ENCODE data around the gene NPBWR2.

Gene NPBWR2

DNA sequence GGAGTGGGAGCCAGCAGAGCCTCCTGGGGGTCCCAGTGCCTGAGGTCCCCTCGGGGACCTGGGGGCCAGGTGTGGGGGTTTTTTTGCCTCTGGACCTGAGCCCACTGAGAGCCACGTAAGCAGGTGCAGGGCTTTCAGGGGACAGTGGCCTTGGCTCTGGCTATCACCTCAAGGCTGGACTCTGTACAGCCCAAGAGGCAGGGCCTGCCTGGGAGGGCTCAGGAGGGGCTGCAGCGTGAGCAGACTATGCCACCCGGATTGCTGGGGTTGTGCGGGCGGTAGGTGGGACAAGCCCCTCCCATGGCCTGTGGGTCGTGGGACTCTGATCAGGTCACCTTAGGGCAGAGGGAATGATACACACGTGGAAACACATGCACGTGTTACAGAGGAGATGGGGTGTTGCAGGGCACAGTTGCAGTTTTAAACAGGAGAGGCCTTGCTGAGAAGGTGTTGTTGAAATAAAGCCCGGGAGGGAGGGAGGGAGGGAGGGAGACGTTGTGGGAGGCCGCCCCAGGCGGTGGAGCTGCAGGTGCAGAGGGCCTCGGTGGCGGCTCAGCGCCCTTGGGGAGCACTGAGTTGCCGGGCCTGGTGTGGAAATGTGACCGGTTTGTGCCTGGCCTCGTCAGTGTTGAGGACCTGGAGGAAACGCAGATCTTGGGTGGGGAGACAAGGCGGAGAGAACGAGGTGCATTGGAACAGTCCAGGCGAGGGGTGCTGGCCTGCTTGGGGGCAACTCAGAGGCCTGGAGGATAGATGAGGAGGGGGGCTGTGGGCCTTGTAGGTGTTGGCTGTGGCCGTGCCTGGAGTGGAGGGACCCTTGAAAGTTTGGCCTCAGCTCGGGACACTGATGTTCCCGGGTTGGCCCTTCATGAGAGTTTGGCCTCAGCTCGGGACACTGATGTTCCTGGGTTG lies 42.0 kb downstream of the NPBWR2 start:
- DNase-seq (ENCODE audit: low read depth in 1 of 2, low spot score in 1 of 2), result no peak
- Histone ChIP-seq H3K27ac (replicated peaks) (no peak overlapping the region), H3K4me3 (replicated peaks; ENCODE audit: insufficient read depth, low read length) (no peak overlapping the region), H3K27me3 (ENCODE audit: insufficient read depth, poor library complexity, severe bottlenecking) (no peaks in the 10 kb centered on the region)
- no peak for TF ChIP-seq GABPA (IDR thresholded peaks at IDR 0.05; ENCODE audit: low read depth)
- TF ChIP-seq, protein P1, sequence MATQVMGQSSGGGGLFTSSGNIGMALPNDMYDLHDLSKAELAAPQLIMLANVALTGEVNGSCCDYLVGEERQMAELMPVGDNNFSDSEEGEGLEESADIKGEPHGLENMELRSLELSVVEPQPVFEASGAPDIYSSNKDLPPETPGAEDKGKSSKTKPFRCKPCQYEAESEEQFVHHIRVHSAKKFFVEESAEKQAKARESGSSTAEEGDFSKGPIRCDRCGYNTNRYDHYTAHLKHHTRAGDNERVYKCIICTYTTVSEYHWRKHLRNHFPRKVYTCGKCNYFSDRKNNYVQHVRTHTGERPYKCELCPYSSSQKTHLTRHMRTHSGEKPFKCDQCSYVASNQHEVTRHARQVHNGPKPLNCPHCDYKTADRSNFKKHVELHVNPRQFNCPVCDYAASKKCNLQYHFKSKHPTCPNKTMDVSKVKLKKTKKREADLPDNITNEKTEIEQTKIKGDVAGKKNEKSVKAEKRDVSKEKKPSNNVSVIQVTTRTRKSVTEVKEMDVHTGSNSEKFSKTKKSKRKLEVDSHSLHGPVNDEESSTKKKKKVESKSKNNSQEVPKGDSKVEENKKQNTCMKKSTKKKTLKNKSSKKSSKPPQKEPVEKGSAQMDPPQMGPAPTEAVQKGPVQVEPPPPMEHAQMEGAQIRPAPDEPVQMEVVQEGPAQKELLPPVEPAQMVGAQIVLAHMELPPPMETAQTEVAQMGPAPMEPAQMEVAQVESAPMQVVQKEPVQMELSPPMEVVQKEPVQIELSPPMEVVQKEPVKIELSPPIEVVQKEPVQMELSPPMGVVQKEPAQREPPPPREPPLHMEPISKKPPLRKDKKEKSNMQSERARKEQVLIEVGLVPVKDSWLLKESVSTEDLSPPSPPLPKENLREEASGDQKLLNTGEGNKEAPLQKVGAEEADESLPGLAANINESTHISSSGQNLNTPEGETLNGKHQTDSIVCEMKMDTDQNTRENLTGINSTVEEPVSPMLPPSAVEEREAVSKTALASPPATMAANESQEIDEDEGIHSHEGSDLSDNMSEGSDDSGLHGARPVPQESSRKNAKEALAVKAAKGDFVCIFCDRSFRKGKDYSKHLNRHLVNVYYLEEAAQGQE (IDR thresholded peaks at IDR 0.05; ENCODE audit: insufficient replicate concordance, low read depth), result no peak
- no peak for TF ChIP-seq POLR2AphosphoS5 (IDR thresholded peaks at IDR 0.05; ENCODE audit: low read depth)
- TF ChIP-seq SPI1 (IDR thresholded peaks at IDR 0.05; ENCODE audit: borderline replicate concordance, low read depth), result no peak
- TF ChIP-seq, protein P2, sequence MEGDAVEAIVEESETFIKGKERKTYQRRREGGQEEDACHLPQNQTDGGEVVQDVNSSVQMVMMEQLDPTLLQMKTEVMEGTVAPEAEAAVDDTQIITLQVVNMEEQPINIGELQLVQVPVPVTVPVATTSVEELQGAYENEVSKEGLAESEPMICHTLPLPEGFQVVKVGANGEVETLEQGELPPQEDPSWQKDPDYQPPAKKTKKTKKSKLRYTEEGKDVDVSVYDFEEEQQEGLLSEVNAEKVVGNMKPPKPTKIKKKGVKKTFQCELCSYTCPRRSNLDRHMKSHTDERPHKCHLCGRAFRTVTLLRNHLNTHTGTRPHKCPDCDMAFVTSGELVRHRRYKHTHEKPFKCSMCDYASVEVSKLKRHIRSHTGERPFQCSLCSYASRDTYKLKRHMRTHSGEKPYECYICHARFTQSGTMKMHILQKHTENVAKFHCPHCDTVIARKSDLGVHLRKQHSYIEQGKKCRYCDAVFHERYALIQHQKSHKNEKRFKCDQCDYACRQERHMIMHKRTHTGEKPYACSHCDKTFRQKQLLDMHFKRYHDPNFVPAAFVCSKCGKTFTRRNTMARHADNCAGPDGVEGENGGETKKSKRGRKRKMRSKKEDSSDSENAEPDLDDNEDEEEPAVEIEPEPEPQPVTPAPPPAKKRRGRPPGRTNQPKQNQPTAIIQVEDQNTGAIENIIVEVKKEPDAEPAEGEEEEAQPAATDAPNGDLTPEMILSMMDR (IDR thresholded peaks at IDR 0.05; ENCODE audit: insufficient read depth, low read length), result no peak

DNA sequence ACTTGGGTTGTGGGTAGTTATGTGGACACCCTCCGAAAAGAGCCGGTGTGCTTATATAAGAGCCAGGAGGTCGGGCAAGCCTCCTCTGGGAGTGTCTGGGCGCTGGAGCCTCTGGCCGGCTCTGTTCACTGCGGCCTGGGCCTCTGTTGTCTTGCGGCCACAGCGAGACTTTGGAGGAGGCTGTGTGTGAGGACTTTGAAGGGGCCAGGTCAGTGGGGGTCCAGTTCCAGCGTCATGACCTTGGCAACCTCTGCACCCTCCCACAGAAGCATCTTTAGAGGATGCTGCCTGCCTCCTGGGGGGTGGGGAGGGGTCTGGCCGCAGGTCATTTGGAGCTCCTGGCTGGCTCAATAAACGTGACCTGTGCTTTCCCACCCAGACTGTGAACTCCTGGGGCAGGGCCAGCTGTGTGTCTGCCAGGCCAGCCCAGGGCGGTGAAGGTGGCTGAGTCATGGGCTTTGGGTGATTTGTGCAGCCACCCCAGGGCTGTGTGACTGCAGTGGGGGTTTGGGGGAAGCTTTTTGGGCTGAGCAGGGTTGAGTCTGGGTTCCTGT lies 43.1 kb downstream of the NPBWR2 start:
- DNase-seq (ENCODE audit: low read depth in 1 of 2, low spot score in 1 of 2), result no peak
- no peak overlapping the region for H3K27ac ChIP-seq (replicated peaks)
- TF ChIP-seq, protein P1 (IDR thresholded peaks at IDR 0.05; ENCODE audit: insufficient replicate concordance, low read depth), result no peak
- TF ChIP-seq, protein P2 (IDR thresholded peaks at IDR 0.05; ENCODE audit: insufficient read depth, low read length), result no peak
- no peak for TF ChIP-seq GABPA (IDR thresholded peaks at IDR 0.05; ENCODE audit: low read depth)
- TF ChIP-seq POLR2AphosphoS5 (IDR thresholded peaks at IDR 0.05; ENCODE audit: low read depth), result no peak
- TF ChIP-seq SPI1 (IDR thresholded peaks at IDR 0.05; ENCODE audit: borderline replicate concordance, low read depth), result no peak
- H3K4me3 ChIP-seq (replicated peaks; ENCODE audit: insufficient read depth, low read length), result no peak overlapping the region
- no peaks in the 10 kb centered on the region for H3K27me3 ChIP-seq (ENCODE audit: insufficient read depth, poor library complexity, severe bottlenecking)

DNA sequence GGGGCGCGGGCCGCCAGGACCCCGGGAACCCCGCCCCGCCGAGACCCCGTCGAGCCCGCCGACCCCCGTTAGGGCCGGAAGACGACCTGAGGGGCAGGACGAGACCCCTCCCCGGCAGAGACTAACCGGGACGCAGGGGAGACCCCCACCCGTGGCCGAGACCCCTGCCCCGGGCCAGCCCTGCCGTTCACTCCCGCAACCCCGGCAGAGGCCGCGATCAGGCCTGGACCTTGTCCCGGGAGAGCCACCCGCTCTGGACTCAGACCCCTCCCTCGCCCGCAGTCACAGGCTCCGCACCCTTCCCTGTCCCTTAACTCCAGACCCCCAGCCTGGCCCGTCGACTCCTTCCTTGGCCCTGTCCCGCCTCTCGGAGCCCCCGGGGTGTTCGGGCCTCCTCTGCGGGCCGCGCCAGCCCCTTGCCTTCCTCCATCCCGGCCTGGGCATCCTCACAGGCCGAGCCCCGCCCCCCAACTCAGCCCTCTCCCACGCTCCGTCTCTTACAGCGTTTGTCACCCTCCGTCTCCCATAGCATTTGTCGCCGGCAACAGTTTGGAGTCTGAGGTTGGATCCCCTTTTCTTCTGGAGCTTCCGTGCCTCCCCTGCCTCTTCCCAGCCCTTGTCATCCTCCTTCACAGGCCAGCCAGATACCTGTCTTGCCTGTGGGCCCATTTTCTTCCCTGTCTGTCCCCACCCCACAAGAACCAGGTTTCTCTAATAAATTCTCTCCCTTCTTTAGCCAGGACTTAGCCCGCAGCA lies 43.8 kb downstream of the NPBWR2 start:
- TF ChIP-seq GABPA (IDR thresholded peaks at IDR 0.05; ENCODE audit: low read depth) (no peak), POLR2AphosphoS5 (IDR thresholded peaks at IDR 0.05; ENCODE audit: low read depth) (no peak), SPI1 (IDR thresholded peaks at IDR 0.05; ENCODE audit: borderline replicate concordance, low read depth) (no peak)
- TF ChIP-seq, protein P2 (IDR thresholded peaks at IDR 0.05; ENCODE audit: insufficient read depth, low read length), result no peak
- TF ChIP-seq, protein P1 (IDR thresholded peaks at IDR 0.05; ENCODE audit: insufficient replicate concordance, low read depth), result no peak
- peak overlapping the region; percentile 51 for H3K27ac ChIP-seq (replicated peaks)
- H3K4me3 ChIP-seq (replicated peaks; ENCODE audit: insufficient read depth, low read length), result peak overlapping the region; percentile 90
- no peak for DNase-seq (ENCODE audit: low read depth in 1 of 2, low spot score in 1 of 2)
- H3K27me3 ChIP-seq (ENCODE audit: insufficient read depth, poor library complexity, severe bottlenecking), result no peaks in the 10 kb centered on the region

All from HL-60 (cell line).